SJSA1 (cell line): ENCODE data around the gene OR10H1. TPM values are rescaled to one million over a fixed set of nuclear protein-coding genes. Genes with fewer than 3 reads are reported as not detected.
"Not testable (repeated sequence)": the region's sequence is repeated elsewhere in the genome, so short reads cannot be mapped to it uniquely, and the experiment has no call there.

ENCODE experiments used
- DNase-seq, 2 experiments: peaks; one replicate each; pipeline ENCODE4 v3.0.0-alpha.2; 2015 to 2020; ENCODE audit warnings: low spot score in 2 of 2, low read depth in 1 of 2
- H3K27ac ChIP-seq: fragments of 250-450 bp; sonication (Bioruptor Pico); 2 replicates; pipeline ENCODE4 v1.5.1; 2020; ENCODE audit warnings: mild to moderate bottlenecking, moderate library complexity
- H3K27me3 ChIP-seq: fragments of 250-450 bp; sonication (Bioruptor Pico); replicated peaks from 2 replicates; pipeline ENCODE4 v1.5.1; 2020; ENCODE audit warnings: mild to moderate bottlenecking, moderate library complexity
- H3K36me3 ChIP-seq: fragments of 250-450 bp; sonication (Bioruptor Pico); 2 replicates; pipeline ENCODE4 v1.5.1; 2020; ENCODE audit warnings: mild to moderate bottlenecking
- H3K4me1 ChIP-seq: fragments of 250-450 bp; sonication (Bioruptor Pico); replicated peaks from 2 replicates; pipeline ENCODE4 v1.6.1; 2021; ENCODE audit warnings: mild to moderate bottlenecking
- H3K4me3 ChIP-seq: fragments of 250-450 bp; sonication (Bioruptor Pico); 2 replicates; pipeline ENCODE4 v1.5.1; 2020; ENCODE audit warnings: mild to moderate bottlenecking
- H3K9me3 ChIP-seq: fragments of 250-450 bp; sonication (Bioruptor Pico); replicated peaks from 2 replicates; pipeline ENCODE4 v1.5.1; 2020; ENCODE audit warnings: mild to moderate bottlenecking
- total RNA-seq: library from RNA; depleted of rRNA; stranded (reverse); fragments of >200 nt; shearing (Covaris generic); gene quantifications from 2 replicates; pipeline ENCODE4 v1.2.3, GENCODE V29; 2014

OR10H1 gene
- total RNA-seq, 1 experiment from 2014 or later, result not detected

- no peaks in the 10 kb centered on the region for H3K36me3 ChIP-seq
- peak overlapping the region; percentile 61 for H3K4me3 ChIP-seq
- DNase-seq, result no peak
- no peaks in the 10 kb centered on the region for H3K9me3 ChIP-seq
- 0 out of 2 replicates have a peak, but pooled peaks cover 6% of the 10 kb centered on the region for H3K4me1 ChIP-seq
- peak overlapping the region; percentile 88; the same call in 1 of the 2 replicates for H3K27ac ChIP-seq
- no peaks in the 10 kb centered on the region for H3K27me3 ChIP-seq
Observed at GRCh38 chr19:15837221-15837731, 21.8 kb upstream of the OR10H1 start.

GRCh38 chr19:15836330-15837220, 21.1 kb upstream of the OR10H1 start:
- Histone ChIP-seq H3K27ac (peak overlapping the region; percentile 88), H3K27me3 (no peaks in the 10 kb centered on the region), H3K9me3 (no peaks in the 10 kb centered on the region), H3K4me1 (0 out of 2 replicates have a peak, but pooled peaks cover 6% of the 10 kb centered on the region), H3K36me3 (no peaks in the 10 kb centered on the region), H3K4me3 (peak overlapping the region; percentile 61)
- DNase-seq, result peak; percentile 91 to 94

GRCh38 chr19:15835565-15836329, 20.3 kb upstream of the OR10H1 start:
- not testable (repeated sequence) for H3K4me1 ChIP-seq, H3K9me3 ChIP-seq, H3K27me3 ChIP-seq, DNase-seq, H3K36me3 ChIP-seq, H3K27ac ChIP-seq
- peak overlapping the region; percentile 61 for H3K4me3 ChIP-seq

GRCh38 chr19:15834232-15834631, 18.8 kb upstream of the OR10H1 start:
- H3K27me3 ChIP-seq, H3K9me3 ChIP-seq, H3K4me3 ChIP-seq, H3K36me3 ChIP-seq, H3K27ac ChIP-seq, DNase-seq, H3K4me1 ChIP-seq: not testable (repeated sequence)

GRCh38 chr19:15831626-15832025, 16.2 kb upstream of the OR10H1 start:
- DNase-seq, result no peak
- Histone ChIP-seq H3K36me3 (no peaks in the 10 kb centered on the region), H3K4me3 (no peak overlapping the region), H3K27me3 (peaks cover 6% of the 10 kb centered on the region; the same call in 1 of the 2 replicates), H3K4me1 (0 out of 2 replicates have a peak, but pooled peaks cover 6% of the 10 kb centered on the region), H3K27ac (no peak overlapping the region), H3K9me3 (no peaks in the 10 kb centered on the region)

GRCh38 chr19:15829786-15830185, 14.3 kb upstream of the OR10H1 start:
- H3K27me3 ChIP-seq, result peaks cover 6% of the 10 kb centered on the region; the same call in 1 of the 2 replicates
- no peaks in the 10 kb centered on the region for H3K4me1 ChIP-seq
- H3K27ac ChIP-seq, result no peak overlapping the region
- H3K9me3 ChIP-seq, result no peaks in the 10 kb centered on the region
- no peaks in the 10 kb centered on the region for H3K36me3 ChIP-seq
- H3K4me3 ChIP-seq, result no peak overlapping the region
- no peak for DNase-seq

- Histone ChIP-seq H3K9me3 (no peaks in the 10 kb centered on the region), H3K36me3 (no peaks in the 10 kb centered on the region), H3K4me1 (no peaks in the 10 kb centered on the region), H3K27ac (no peak overlapping the region), H3K27me3 (peaks cover 6% of the 10 kb centered on the region; the same call in 1 of the 2 replicates), H3K4me3 (no peak overlapping the region)
- no peak for DNase-seq
Observed at GRCh38 chr19:15829306-15829698, 13.8 kb upstream of the OR10H1 start.

- not testable (repeated sequence) for H3K36me3 ChIP-seq, H3K27me3 ChIP-seq, H3K9me3 ChIP-seq, H3K4me1 ChIP-seq, H3K27ac ChIP-seq, DNase-seq, H3K4me3 ChIP-seq
Observed at GRCh38 chr19:15828611-15829305, 13.3 kb upstream of the OR10H1 start.

- Histone ChIP-seq H3K27me3 (peaks cover 6% of the 10 kb centered on the region; the same call in 1 of the 2 replicates), H3K27ac (no peak overlapping the region), H3K36me3 (no peaks in the 10 kb centered on the region), H3K4me3 (no peak overlapping the region), H3K9me3 (no peaks in the 10 kb centered on the region), H3K4me1 (no peaks in the 10 kb centered on the region)
- DNase-seq, result no peak
Observed at GRCh38 chr19:15828121-15828610, 12.7 kb upstream of the OR10H1 start.

- H3K4me1 ChIP-seq, result no peaks in the 10 kb centered on the region
- DNase-seq, result no peak
- H3K4me3 ChIP-seq, result no peak overlapping the region
- H3K9me3 ChIP-seq, result no peaks in the 10 kb centered on the region
- H3K36me3 ChIP-seq, result no peaks in the 10 kb centered on the region
- peaks cover 6% of the 10 kb centered on the region; the same call in 1 of the 2 replicates for H3K27me3 ChIP-seq
- H3K27ac ChIP-seq, result no peak overlapping the region
Observed at GRCh38 chr19:15825753-15826152, 10.3 kb upstream of the OR10H1 start.

GRCh38 chr19:15820646-15821045, 5.2 kb upstream of the OR10H1 start:
- no peak overlapping the region for H3K27ac ChIP-seq
- H3K27me3 ChIP-seq, result no peaks in the 10 kb centered on the region; the same call in 1 of the 2 replicates
- H3K36me3 ChIP-seq, result no peaks in the 10 kb centered on the region
- no peaks in the 10 kb centered on the region for H3K4me1 ChIP-seq
- no peaks in the 10 kb centered on the region for H3K9me3 ChIP-seq
- no peak overlapping the region for H3K4me3 ChIP-seq
- no peak for DNase-seq

- H3K4me1 ChIP-seq, result no peaks in the 10 kb centered on the region
- no peaks in the 10 kb centered on the region for H3K9me3 ChIP-seq
- H3K27ac ChIP-seq, result no peak overlapping the region
- H3K27me3 ChIP-seq, result no peaks in the 10 kb centered on the region; the same call in none of the 2 replicates
- no peak for DNase-seq
- no peak overlapping the region for H3K4me3 ChIP-seq
- H3K36me3 ChIP-seq, result no peaks in the 10 kb centered on the region
Observed at GRCh38 chr19:15813916-15814315, 1.5 kb downstream of the OR10H1 start.

- no peak overlapping the region for H3K4me3 ChIP-seq
- no peaks in the 10 kb centered on the region for H3K9me3 ChIP-seq
- H3K4me1 ChIP-seq, result no peaks in the 10 kb centered on the region
- DNase-seq, result no peak
- H3K27me3 ChIP-seq, result no peaks in the 10 kb centered on the region; the same call in none of the 2 replicates
- H3K36me3 ChIP-seq, result no peaks in the 10 kb centered on the region
- H3K27ac ChIP-seq, result no peak overlapping the region
Observed at GRCh38 chr19:15812060-15812722, 3.3 kb downstream of the OR10H1 start.
